Activated CD8-positive, alpha-beta T cell treated with anti-CD3 and anti-CD28 coated beads for 36 hours (primary cell): ENCODE results near the gene CLMN. TPM values are rescaled to one million over a fixed set of nuclear protein-coding genes. Genes with fewer than 3 reads are reported as not detected.

Experiments used
- ATAC-seq: fragments of 200-7000 bp; cut with Tn5 transposase; one replicate; pipeline ENCODE4 v1.10.0; 2021; ENCODE audit warnings: mild to moderate bottlenecking, moderate library complexity
- CTCF ChIA-PET: fragments of 350-600 bp; sonication (Branson Sonifier 250); formaldehyde crosslinking; loops from one replicate; lab custom pipeline; 2021; ENCODE audit warnings: antibody characterized with exemption; lab: Charles Lee
- POLR2A ChIA-PET: fragments of 350-600 bp; sonication (Branson Sonifier 250); formaldehyde crosslinking; loops from one replicate; lab custom pipeline; 2021; ENCODE audit warnings: antibody characterized with exemption; lab: Charles Lee
- DNase-seq: peaks from one replicate; pipeline ENCODE4 v3.0.0-alpha.2; 2020
- H3K27ac Mint-ChIP-seq: one replicate; pipeline ENCODE4 v1.8.0; 2021; ENCODE audit warnings: mild to moderate bottlenecking, mixed read lengths
- H3K27me3 Mint-ChIP-seq: one replicate; pipeline ENCODE4 v1.8.0; 2021; ENCODE audit warnings: mixed read lengths
- H3K36me3 Mint-ChIP-seq: one replicate; pipeline ENCODE4 v1.8.0; 2021; ENCODE audit warnings: low read depth, mixed read lengths
- H3K4me1 Mint-ChIP-seq: one replicate; pipeline ENCODE4 v1.8.0; 2021; ENCODE audit warnings: low read depth, mixed read lengths
- H3K4me3 Mint-ChIP-seq: one replicate; pipeline ENCODE4 v1.8.0; 2021; ENCODE audit warnings: mild to moderate bottlenecking, moderate library complexity, mixed read lengths
- H3K9me3 Mint-ChIP-seq: one replicate; pipeline ENCODE4 v1.8.0; 2021; ENCODE audit warnings: mixed read lengths
- intact Hi-C: fragments of 100-400 bp; cut with micrococcal nuclease; formaldehyde crosslinking; loops from one replicate; pipeline ENCODE4 v1.10.0; 2022
- total RNA-seq, 2 experiments: library from RNA; stranded (reverse); gene quantifications; one replicate each; pipeline ENCODE4 v1.2.3, GENCODE V29; 2021
- TF ChIP-seq, protein P1 (sequence below): fragments of 200-600 bp; IDR thresholded peaks from one replicate; pipeline ENCODE4 v1.8.0; 2022; ENCODE audit warnings: antibody characterized with exemption, mild to moderate bottlenecking

The CLMN gene
- total RNA-seq, 2 experiments from 2014 or later: 0.31 to 0.59 TPM

GRCh38 chr14:95153866-95154265, 165.8 kb downstream of the CLMN start:
- POLR2A ChIA-PET: no interaction called here

GRCh38 chr14:95151561-95151960, 168.1 kb downstream of the CLMN start:
- Mint-ChIP-seq H3K4me1 (peaks cover 78% of the 10 kb centered on the region), H3K9me3 (no peaks in the 10 kb centered on the region), H3K27me3 (no peaks in the 10 kb centered on the region), H3K27ac (no peak overlapping the region), H3K4me3 (no peak overlapping the region), H3K36me3 (peaks cover 43% of the 10 kb centered on the region)
- intact Hi-C loops: no loop called here
- ATAC-seq (no peak), DNase-seq (no peak)
- ChIA-PET CTCF (no interaction called here), POLR2A (no interaction called here)
- TF ChIP-seq, protein P1, sequence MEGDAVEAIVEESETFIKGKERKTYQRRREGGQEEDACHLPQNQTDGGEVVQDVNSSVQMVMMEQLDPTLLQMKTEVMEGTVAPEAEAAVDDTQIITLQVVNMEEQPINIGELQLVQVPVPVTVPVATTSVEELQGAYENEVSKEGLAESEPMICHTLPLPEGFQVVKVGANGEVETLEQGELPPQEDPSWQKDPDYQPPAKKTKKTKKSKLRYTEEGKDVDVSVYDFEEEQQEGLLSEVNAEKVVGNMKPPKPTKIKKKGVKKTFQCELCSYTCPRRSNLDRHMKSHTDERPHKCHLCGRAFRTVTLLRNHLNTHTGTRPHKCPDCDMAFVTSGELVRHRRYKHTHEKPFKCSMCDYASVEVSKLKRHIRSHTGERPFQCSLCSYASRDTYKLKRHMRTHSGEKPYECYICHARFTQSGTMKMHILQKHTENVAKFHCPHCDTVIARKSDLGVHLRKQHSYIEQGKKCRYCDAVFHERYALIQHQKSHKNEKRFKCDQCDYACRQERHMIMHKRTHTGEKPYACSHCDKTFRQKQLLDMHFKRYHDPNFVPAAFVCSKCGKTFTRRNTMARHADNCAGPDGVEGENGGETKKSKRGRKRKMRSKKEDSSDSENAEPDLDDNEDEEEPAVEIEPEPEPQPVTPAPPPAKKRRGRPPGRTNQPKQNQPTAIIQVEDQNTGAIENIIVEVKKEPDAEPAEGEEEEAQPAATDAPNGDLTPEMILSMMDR: no peak

More at GRCh38 chr14:95153866-95154265, 165.8 kb downstream of the CLMN start:
- TF ChIP-seq, protein P1: no peak
- intact Hi-C loops: no loop called here
- H3K4me3 Mint-ChIP-seq: no peak overlapping the region
- no peaks in the 10 kb centered on the region for H3K27me3 Mint-ChIP-seq
- H3K4me1 Mint-ChIP-seq: peaks cover 65% of the 10 kb centered on the region
- no peak for DNase-seq
- CTCF ChIA-PET: no interaction called here
- H3K36me3 Mint-ChIP-seq: peaks cover 28% of the 10 kb centered on the region
- H3K27ac Mint-ChIP-seq: no peak overlapping the region
- ATAC-seq: no peak
- no peaks in the 10 kb centered on the region for H3K9me3 Mint-ChIP-seq

DNA sequence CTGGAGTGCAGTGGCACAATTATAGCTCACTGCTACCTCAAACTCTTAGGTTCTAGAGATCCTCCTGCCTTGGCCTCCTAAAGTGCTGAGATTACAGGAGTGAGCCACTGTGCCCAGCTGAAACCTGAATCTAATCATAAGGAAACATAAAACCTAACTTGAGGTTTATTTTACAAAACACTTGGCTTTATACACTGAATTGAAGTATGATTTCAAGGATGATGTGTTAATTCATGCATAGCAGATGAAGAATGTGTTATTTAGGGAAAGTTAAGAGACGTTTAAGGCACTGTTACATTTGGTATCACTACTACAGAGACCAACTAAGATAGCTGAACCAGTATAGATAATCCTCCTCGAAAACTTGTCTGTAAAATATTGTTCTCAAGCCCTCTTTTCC, 168.8 kb downstream of the CLMN start:
- Mint-ChIP-seq H3K27ac (no peak overlapping the region), H3K27me3 (no peaks in the 10 kb centered on the region), H3K36me3 (peaks cover 45% of the 10 kb centered on the region), H3K9me3 (peaks cover 5% of the 10 kb centered on the region), H3K4me3 (no peak overlapping the region), H3K4me1 (peaks cover 81% of the 10 kb centered on the region)
- ChIA-PET CTCF (interaction anchor here (0.9 kb wide), 1 partner anchor 15 kb away, joined by 3 read pairs; no protein-coding TSS in a partner anchor), POLR2A (no interaction called here)
- TF ChIP-seq, protein P1: no peak
- intact Hi-C loops: no loop called here
- DNase-seq: no peak
- ATAC-seq: no peak

DNA sequence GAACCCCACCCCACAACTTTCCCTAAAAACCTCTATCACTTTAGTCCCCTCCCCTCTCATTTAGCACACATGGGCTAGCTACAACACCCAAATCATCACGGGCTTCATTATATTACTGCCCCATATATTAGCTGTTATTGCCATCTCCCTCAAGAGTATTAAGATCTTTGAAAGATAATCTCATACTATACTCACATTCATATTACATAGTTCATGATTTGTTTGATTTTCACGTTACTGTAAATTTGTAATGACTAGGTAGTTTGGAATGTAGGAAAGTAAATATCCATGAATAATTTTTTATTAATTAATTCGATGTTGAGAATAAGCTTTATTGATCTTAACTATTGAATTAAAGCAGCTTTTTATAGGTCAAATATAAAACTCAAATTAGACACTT, 170.3 kb downstream of the CLMN start:
- DNase-seq: no peak
- H3K4me1 Mint-ChIP-seq: peaks cover 79% of the 10 kb centered on the region
- peaks cover 15% of the 10 kb centered on the region for H3K9me3 Mint-ChIP-seq
- H3K27ac Mint-ChIP-seq: no peak overlapping the region
- TF ChIP-seq, protein P1: no peak
- ChIA-PET POLR2A (no interaction called here), CTCF (no interaction called here)
- H3K36me3 Mint-ChIP-seq: peaks cover 47% of the 10 kb centered on the region
- no peak overlapping the region for H3K4me3 Mint-ChIP-seq
- intact Hi-C loops: no loop called here
- H3K27me3 Mint-ChIP-seq: no peaks in the 10 kb centered on the region
- no peak for ATAC-seq

GRCh38 chr14:95147597-95147996, 172.1 kb downstream of the CLMN start:
- H3K9me3 Mint-ChIP-seq: peaks cover 15% of the 10 kb centered on the region
- CTCF ChIA-PET: no interaction called here

More at GRCh38 chr14:95147597-95147996, 172.1 kb downstream of the CLMN start:
- Mint-ChIP-seq H3K4me3 (no peak overlapping the region), H3K27me3 (no peaks in the 10 kb centered on the region), H3K4me1 (peaks cover 84% of the 10 kb centered on the region), H3K36me3 (peaks cover 34% of the 10 kb centered on the region), H3K27ac (no peak overlapping the region)
- POLR2A ChIA-PET: interaction anchor here (1.2 kb wide), 1 partner anchor 10 kb away, joined by 5 read pairs; no protein-coding TSS in a partner anchor
- intact Hi-C loops: no loop called here
- DNase-seq: no peak
- ATAC-seq: no peak
- TF ChIP-seq, protein P1: no peak
